ENCODE measurements around the gene PRKAA1. TPM values are rescaled to one million over a fixed set of nuclear protein-coding genes. Genes with fewer than 3 reads are reported as not detected.

The PRKAA1 gene
- total and polyA plus RNA-seq, 9 donors, result 22.9 to 77.1 (median 58.1) TPM

DNA sequence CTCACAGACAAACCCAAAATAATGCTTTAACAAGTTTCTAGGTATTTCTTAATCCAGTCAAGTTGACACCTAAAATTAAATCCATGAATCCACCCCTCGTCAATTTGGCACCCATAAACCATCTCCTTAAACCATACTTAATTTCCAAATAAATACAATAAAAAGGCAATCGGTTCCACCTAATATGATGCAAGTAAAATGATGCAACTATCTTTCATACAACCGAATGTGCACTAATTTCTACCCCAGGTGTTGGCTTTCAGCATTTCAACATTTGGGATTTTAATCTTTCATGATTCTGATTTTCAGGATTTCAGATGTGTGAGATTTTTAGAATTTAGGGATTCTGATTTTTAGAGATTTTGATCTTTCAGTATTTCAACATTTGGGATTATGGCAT lies 17.3 kb downstream of the PRKAA1 start:
- Histone ChIP-seq H3K36me3 (no peaks in the 10 kb centered on the region), H3K9me3 (no peaks in the 10 kb centered on the region), H3K27ac (no peak overlapping the region), H3K4me3 (no peak overlapping the region), H3K4me1 (ENCODE audit: insufficient read depth) (peaks cover 3% of the 10 kb centered on the region), H3K27me3 (no peaks in the 10 kb centered on the region)
- TF ChIP-seq POLR2A (IDR thresholded peaks at IDR 0.05), result no peak
- TF ChIP-seq EP300 (IDR thresholded peaks at IDR 0.05), result no peak
- TF ChIP-seq, protein P1, sequence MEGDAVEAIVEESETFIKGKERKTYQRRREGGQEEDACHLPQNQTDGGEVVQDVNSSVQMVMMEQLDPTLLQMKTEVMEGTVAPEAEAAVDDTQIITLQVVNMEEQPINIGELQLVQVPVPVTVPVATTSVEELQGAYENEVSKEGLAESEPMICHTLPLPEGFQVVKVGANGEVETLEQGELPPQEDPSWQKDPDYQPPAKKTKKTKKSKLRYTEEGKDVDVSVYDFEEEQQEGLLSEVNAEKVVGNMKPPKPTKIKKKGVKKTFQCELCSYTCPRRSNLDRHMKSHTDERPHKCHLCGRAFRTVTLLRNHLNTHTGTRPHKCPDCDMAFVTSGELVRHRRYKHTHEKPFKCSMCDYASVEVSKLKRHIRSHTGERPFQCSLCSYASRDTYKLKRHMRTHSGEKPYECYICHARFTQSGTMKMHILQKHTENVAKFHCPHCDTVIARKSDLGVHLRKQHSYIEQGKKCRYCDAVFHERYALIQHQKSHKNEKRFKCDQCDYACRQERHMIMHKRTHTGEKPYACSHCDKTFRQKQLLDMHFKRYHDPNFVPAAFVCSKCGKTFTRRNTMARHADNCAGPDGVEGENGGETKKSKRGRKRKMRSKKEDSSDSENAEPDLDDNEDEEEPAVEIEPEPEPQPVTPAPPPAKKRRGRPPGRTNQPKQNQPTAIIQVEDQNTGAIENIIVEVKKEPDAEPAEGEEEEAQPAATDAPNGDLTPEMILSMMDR (IDR thresholded peaks at IDR 0.05), result no peak
- intact Hi-C loops (cut with DNase I), result no loop called here
- DNase-seq, result no peak
- WGBS, 3 donors, result 94 to 97% (median 97%) methylated on average over 3 of the region's 3 CpGs

DNA sequence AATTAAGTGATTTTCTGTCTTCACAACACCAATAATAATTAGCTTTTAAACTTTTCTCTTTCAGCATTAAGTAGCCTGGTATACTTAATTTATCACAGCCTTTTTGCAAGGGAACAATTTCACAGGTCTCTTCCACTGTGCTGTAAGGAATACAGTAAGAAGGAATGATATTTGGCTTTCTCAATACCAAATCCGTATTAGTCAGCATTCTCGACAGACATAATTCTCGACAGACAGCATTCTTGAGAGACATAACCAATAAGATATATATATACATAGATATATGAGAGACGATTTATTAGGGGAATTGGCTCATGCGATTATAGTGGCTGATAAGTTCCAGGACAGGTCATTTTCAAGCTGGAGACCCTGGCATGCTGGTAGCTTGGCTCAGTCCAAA lies 18.0 kb downstream of the PRKAA1 start:
- H3K27me3 ChIP-seq, result no peaks in the 10 kb centered on the region
- WGBS, 3 donors, result 79 to 84% (median 84%) methylated on average over 5 of the region's 5 CpGs
- TF ChIP-seq, protein P1 (IDR thresholded peaks at IDR 0.05), result no peak
- TF ChIP-seq EP300 (IDR thresholded peaks at IDR 0.05), result no peak
- no peak for TF ChIP-seq POLR2A (IDR thresholded peaks at IDR 0.05)
- DNase-seq, result no peak
- H3K4me1 ChIP-seq (ENCODE audit: insufficient read depth), result peaks cover 3% of the 10 kb centered on the region
- no peak overlapping the region for H3K27ac ChIP-seq
- H3K4me3 ChIP-seq, result no peak overlapping the region
- no peaks in the 10 kb centered on the region for H3K36me3 ChIP-seq
- intact Hi-C loops (cut with DNase I), result no loop called here
- no peaks in the 10 kb centered on the region for H3K9me3 ChIP-seq

DNA sequence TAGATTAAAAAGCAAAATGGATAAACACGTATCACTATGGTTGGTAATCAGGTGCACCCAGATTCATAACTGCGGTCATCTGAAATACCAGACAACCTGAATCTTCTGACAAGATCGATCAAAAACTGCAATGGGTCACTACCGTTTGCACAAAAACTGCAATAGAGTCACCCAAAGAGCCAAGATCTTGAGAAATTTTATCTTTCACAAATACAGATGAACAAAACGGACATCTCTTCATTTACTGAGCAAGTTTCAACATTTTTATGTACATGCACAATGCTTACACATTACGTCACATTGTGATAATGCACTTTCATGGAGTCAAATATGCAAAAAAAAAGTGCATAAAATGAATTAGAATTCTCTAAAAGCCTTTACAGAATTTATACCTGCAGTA lies 18.6 kb downstream of the PRKAA1 start:
- TF ChIP-seq POLR2A (IDR thresholded peaks at IDR 0.05) (no peak), EP300 (IDR thresholded peaks at IDR 0.05) (no peak)
- TF ChIP-seq, protein P1 (IDR thresholded peaks at IDR 0.05), result no peak
- intact Hi-C loops (cut with DNase I), result no loop called here
- H3K4me1 ChIP-seq (ENCODE audit: insufficient read depth), result peaks cover 3% of the 10 kb centered on the region
- H3K9me3 ChIP-seq, result no peaks in the 10 kb centered on the region
- no peaks in the 10 kb centered on the region for H3K27me3 ChIP-seq
- WGBS, 3 donors, result 82 to 94% (median 92%) methylated on average over 6 of the region's 6 CpGs
- DNase-seq, result no peak
- H3K4me3 ChIP-seq, result no peak overlapping the region
- no peaks in the 10 kb centered on the region for H3K36me3 ChIP-seq
- no peak overlapping the region for H3K27ac ChIP-seq

DNA sequence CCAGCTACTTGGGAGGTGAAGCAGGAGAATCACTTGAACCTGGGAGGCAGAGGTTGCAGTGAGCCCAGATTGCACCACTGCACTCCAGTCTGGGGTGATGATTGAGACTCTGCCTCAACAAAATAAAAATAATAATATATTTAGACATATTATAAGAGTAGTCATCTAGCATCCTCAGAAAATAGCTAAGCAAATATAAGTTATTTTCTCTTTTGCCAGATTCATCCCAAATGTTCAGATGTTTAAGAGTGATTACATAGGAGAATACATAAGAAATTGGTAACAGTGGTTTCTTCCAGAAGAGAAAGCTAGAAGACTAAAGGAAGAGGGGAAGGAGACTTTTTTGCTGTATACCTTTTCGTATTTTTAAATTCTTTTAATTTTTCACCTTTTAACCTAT lies 20.0 kb downstream of the PRKAA1 start:
- Histone ChIP-seq H3K27ac (no peak overlapping the region), H3K27me3 (no peaks in the 10 kb centered on the region), H3K4me1 (ENCODE audit: insufficient read depth) (no peaks in the 10 kb centered on the region), H3K9me3 (no peaks in the 10 kb centered on the region), H3K36me3 (no peaks in the 10 kb centered on the region), H3K4me3 (no peak overlapping the region)
- TF ChIP-seq EP300 (IDR thresholded peaks at IDR 0.05) (no peak), POLR2A (IDR thresholded peaks at IDR 0.05) (no peak)
- TF ChIP-seq, protein P1 (IDR thresholded peaks at IDR 0.05), result no peak
- intact Hi-C loops (cut with DNase I), result no loop called here
- WGBS, 3 donors, result 93 to 100% (median 98%) methylated on average over 1 of the region's 1 CpG
- no peak for DNase-seq

DNA sequence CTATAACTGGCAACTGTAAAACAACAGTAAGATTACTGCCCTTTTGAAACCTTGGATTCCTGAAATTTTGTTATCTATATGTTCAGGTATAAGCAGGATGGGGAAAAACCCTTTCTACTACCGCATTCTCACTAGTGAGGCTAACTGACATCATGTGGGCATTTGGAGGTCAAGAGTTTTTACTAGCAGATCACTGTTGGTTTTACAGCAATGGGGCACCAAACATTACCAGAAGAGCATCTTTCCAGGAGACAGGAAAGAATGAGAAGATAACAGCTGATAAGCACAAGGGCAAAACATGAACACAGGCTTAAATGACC lies 21.6 kb downstream of the PRKAA1 start:
- H3K4me1 ChIP-seq (ENCODE audit: insufficient read depth), result no peaks in the 10 kb centered on the region
- H3K4me3 ChIP-seq, result no peak overlapping the region
- H3K27ac ChIP-seq, result no peak overlapping the region
- TF ChIP-seq POLR2A (IDR thresholded peaks at IDR 0.05), result no peak
- TF ChIP-seq, protein P1 (IDR thresholded peaks at IDR 0.05), result no peak
- no peak for TF ChIP-seq EP300 (IDR thresholded peaks at IDR 0.05)
- H3K9me3 ChIP-seq, result no peaks in the 10 kb centered on the region
- H3K36me3 ChIP-seq, result no peaks in the 10 kb centered on the region
- no peak for DNase-seq
- intact Hi-C loops (cut with DNase I), result no loop called here
- no peaks in the 10 kb centered on the region for H3K27me3 ChIP-seq
- 91 to 97% (median 95%) methylated on average over 1 of the region's 1 CpG for WGBS, 3 donors
